ENCODE data around the gene PFN1.

The PFN1 gene

GRCh38 chr17:4939796-4940554, 8.4 kb downstream of the PFN1 start, which contains the start of the genes RNF167 and SLC25A11:
TSS of gene RNF167 (plus strand) at chr17:4940268. CDS start at chr17:4940910, 642 bp downstream.
TSS of gene SLC25A11 (minus strand) at chr17:4940046. CDS start at chr17:4939910, 136 bp downstream.
- DNase-seq (ENCODE audit: insufficient read length, low spot score) (peak; percentile 92), FAIRE-seq (peak; percentile 100)

GRCh38 chr17:4939546-4939795, 8.9 kb downstream of the PFN1 start:
- TF ChIP-seq TAF1 (IDR thresholded peaks at IDR 0.05; ENCODE audit: low read depth, low read length) = no peak
- no peak for TF ChIP-seq POU2F2 (IDR thresholded peaks at IDR 0.05; ENCODE audit: low read depth, low read length)
- TF ChIP-seq POLR2A (IDR thresholded peaks at IDR 0.05; ENCODE audit: low read depth, low read length) = no peak
- FAIRE-seq = no peak

More at GRCh38 chr17:4939796-4940554, 8.4 kb downstream of the PFN1 start, which contains the start of the genes RNF167 and SLC25A11:
- TF ChIP-seq POLR2A (IDR thresholded peaks at IDR 0.05; ENCODE audit: low read depth, low read length) = peak; percentile 80
- peak; percentile 87 for TF ChIP-seq TAF1 (IDR thresholded peaks at IDR 0.05; ENCODE audit: low read depth, low read length)
- TF ChIP-seq SPI1 (IDR thresholded peaks at IDR 0.05; ENCODE audit: low read depth, low read length) = no peak
- TF ChIP-seq PAX5 (IDR thresholded peaks at IDR 0.05; ENCODE audit: insufficient read depth, low read length, severe bottlenecking) = no peak
- TF ChIP-seq POLR2AphosphoS5 (IDR thresholded peaks at IDR 0.05; ENCODE audit: low read depth, low read length) = peak; percentile 64; the same call in 1 of the 2 replicates

GRCh38 chr17:4938688-4939545, 9.4 kb downstream of the PFN1 start:
- TF ChIP-seq TAF1 (IDR thresholded peaks at IDR 0.05; ENCODE audit: low read depth, low read length) = no peak
- TF ChIP-seq SPI1 (IDR thresholded peaks at IDR 0.05; ENCODE audit: low read depth, low read length) = no peak
- no peak for DNase-seq (ENCODE audit: insufficient read length, low spot score)
- FAIRE-seq = peak; percentile 75

More at GRCh38 chr17:4939546-4939795, 8.9 kb downstream of the PFN1 start:
- no peak for DNase-seq (ENCODE audit: insufficient read length, low spot score)

- FAIRE-seq (no peak), DNase-seq (ENCODE audit: insufficient read length, low spot score) (no peak)
- TF ChIP-seq POU2F2 (IDR thresholded peaks at IDR 0.05; ENCODE audit: low read depth, low read length) (no peak), POLR2AphosphoS5 (IDR thresholded peaks at IDR 0.05; ENCODE audit: low read depth, low read length) (no peak), PAX5 (IDR thresholded peaks at IDR 0.05; ENCODE audit: insufficient read depth, low read length, severe bottlenecking) (no peak), SPI1 (IDR thresholded peaks at IDR 0.05; ENCODE audit: low read depth, low read length) (no peak), TAF1 (IDR thresholded peaks at IDR 0.05; ENCODE audit: low read depth, low read length) (no peak), POLR2A (IDR thresholded peaks at IDR 0.05; ENCODE audit: low read depth, low read length) (no peak)
Measured at GRCh38 chr17:4938069-4938491, 10.2 kb downstream of the PFN1 start.

- no peak for FAIRE-seq
- DNase-seq (ENCODE audit: insufficient read length, low spot score) = no peak
- no peak for TF ChIP-seq POLR2AphosphoS5 (IDR thresholded peaks at IDR 0.05; ENCODE audit: low read depth, low read length)
- no peak for TF ChIP-seq TAF1 (IDR thresholded peaks at IDR 0.05; ENCODE audit: low read depth, low read length)
- no peak for TF ChIP-seq POU2F2 (IDR thresholded peaks at IDR 0.05; ENCODE audit: low read depth, low read length)
- TF ChIP-seq POLR2A (IDR thresholded peaks at IDR 0.05; ENCODE audit: low read depth, low read length) = no peak
- no peak for TF ChIP-seq SPI1 (IDR thresholded peaks at IDR 0.05; ENCODE audit: low read depth, low read length)
- no peak for TF ChIP-seq PAX5 (IDR thresholded peaks at IDR 0.05; ENCODE audit: insufficient read depth, low read length, severe bottlenecking)
Measured at GRCh38 chr17:4937553-4937952, 10.8 kb downstream of the PFN1 start.

GRCh38 chr17:4936436-4936835, 11.9 kb downstream of the PFN1 start:
- TF ChIP-seq PAX5 (IDR thresholded peaks at IDR 0.05; ENCODE audit: insufficient read depth, low read length, severe bottlenecking) = no peak
- no peak for TF ChIP-seq POU2F2 (IDR thresholded peaks at IDR 0.05; ENCODE audit: low read depth, low read length)
- TF ChIP-seq POLR2AphosphoS5 (IDR thresholded peaks at IDR 0.05; ENCODE audit: low read depth, low read length) = no peak
- no peak for TF ChIP-seq POLR2A (IDR thresholded peaks at IDR 0.05; ENCODE audit: low read depth, low read length)
- no peak for TF ChIP-seq TAF1 (IDR thresholded peaks at IDR 0.05; ENCODE audit: low read depth, low read length)
- no peak for TF ChIP-seq SPI1 (IDR thresholded peaks at IDR 0.05; ENCODE audit: low read depth, low read length)
- DNase-seq (ENCODE audit: insufficient read length, low spot score) (no peak), FAIRE-seq (no peak)

- FAIRE-seq = no peak
- TF ChIP-seq POU2F2 (IDR thresholded peaks at IDR 0.05; ENCODE audit: low read depth, low read length) (no peak), POLR2AphosphoS5 (IDR thresholded peaks at IDR 0.05; ENCODE audit: low read depth, low read length) (no peak), POLR2A (IDR thresholded peaks at IDR 0.05; ENCODE audit: low read depth, low read length) (no peak), PAX5 (IDR thresholded peaks at IDR 0.05; ENCODE audit: insufficient read depth, low read length, severe bottlenecking) (no peak), TAF1 (IDR thresholded peaks at IDR 0.05; ENCODE audit: low read depth, low read length) (no peak), SPI1 (IDR thresholded peaks at IDR 0.05; ENCODE audit: low read depth, low read length) (no peak)
- DNase-seq (ENCODE audit: insufficient read length, low spot score) = no peak
Measured at GRCh38 chr17:4935650-4936049, 12.7 kb downstream of the PFN1 start.

GRCh38 chr17:4934173-4934979, 14.0 kb downstream of the PFN1 start:
- peak; percentile 61 for FAIRE-seq
- TF ChIP-seq SPI1 (IDR thresholded peaks at IDR 0.05; ENCODE audit: low read depth, low read length) (no peak), PAX5 (IDR thresholded peaks at IDR 0.05; ENCODE audit: insufficient read depth, low read length, severe bottlenecking) (no peak), TAF1 (IDR thresholded peaks at IDR 0.05; ENCODE audit: low read depth, low read length) (no peak), POU2F2 (IDR thresholded peaks at IDR 0.05; ENCODE audit: low read depth, low read length) (no peak), POLR2A (IDR thresholded peaks at IDR 0.05; ENCODE audit: low read depth, low read length) (peak; percentile 60), POLR2AphosphoS5 (IDR thresholded peaks at IDR 0.05; ENCODE audit: low read depth, low read length) (0 out of 2 replicates have a peak, but pooled peaks have one; percentile 21)
- DNase-seq (ENCODE audit: insufficient read length, low spot score) = no peak

GRCh38 chr17:4933646-4934045, 14.7 kb downstream of the PFN1 start:
- DNase-seq (ENCODE audit: insufficient read length, low spot score) (no peak), FAIRE-seq (no peak)
- TF ChIP-seq TAF1 (IDR thresholded peaks at IDR 0.05; ENCODE audit: low read depth, low read length) (no peak), PAX5 (IDR thresholded peaks at IDR 0.05; ENCODE audit: insufficient read depth, low read length, severe bottlenecking) (no peak), SPI1 (IDR thresholded peaks at IDR 0.05; ENCODE audit: low read depth, low read length) (no peak), POLR2A (IDR thresholded peaks at IDR 0.05; ENCODE audit: low read depth, low read length) (no peak), POLR2AphosphoS5 (IDR thresholded peaks at IDR 0.05; ENCODE audit: low read depth, low read length) (no peak), POU2F2 (IDR thresholded peaks at IDR 0.05; ENCODE audit: low read depth, low read length) (no peak)
